Activated CD8-positive, alpha-beta T cell treated with anti-CD3 and anti-CD28 coated beads for 36 hours (primary cell): ENCODE results near the gene SARM1. TPM values are rescaled to one million over a fixed set of nuclear protein-coding genes. Genes with fewer than 3 reads are reported as not detected.

ENCODE experiments used
- ATAC-seq: fragments of 200-7000 bp; cut with Tn5 transposase; one replicate; pipeline ENCODE4 v1.10.0; 2021; ENCODE audit warnings: mild to moderate bottlenecking, moderate library complexity
- CTCF ChIA-PET: fragments of 350-600 bp; sonication (Branson Sonifier 250); formaldehyde crosslinking; loops from one replicate; lab custom pipeline; 2021; ENCODE audit warnings: antibody characterized with exemption; lab: Charles Lee
- POLR2A ChIA-PET: fragments of 350-600 bp; sonication (Branson Sonifier 250); formaldehyde crosslinking; loops from one replicate; lab custom pipeline; 2021; ENCODE audit warnings: antibody characterized with exemption; lab: Charles Lee
- DNase-seq: peaks from one replicate; pipeline ENCODE4 v3.0.0-alpha.2; 2020
- H3K27ac Mint-ChIP-seq: one replicate; pipeline ENCODE4 v1.8.0; 2021; ENCODE audit warnings: mild to moderate bottlenecking, mixed read lengths
- H3K27me3 Mint-ChIP-seq: one replicate; pipeline ENCODE4 v1.8.0; 2021; ENCODE audit warnings: mixed read lengths
- H3K36me3 Mint-ChIP-seq: one replicate; pipeline ENCODE4 v1.8.0; 2021; ENCODE audit warnings: low read depth, mixed read lengths
- H3K4me1 Mint-ChIP-seq: one replicate; pipeline ENCODE4 v1.8.0; 2021; ENCODE audit warnings: low read depth, mixed read lengths
- H3K4me3 Mint-ChIP-seq: one replicate; pipeline ENCODE4 v1.8.0; 2021; ENCODE audit warnings: mild to moderate bottlenecking, moderate library complexity, mixed read lengths
- H3K9me3 Mint-ChIP-seq: one replicate; pipeline ENCODE4 v1.8.0; 2021; ENCODE audit warnings: mixed read lengths
- CTCF ChIP-seq: fragments of 200-600 bp; IDR thresholded peaks from one replicate; pipeline ENCODE4 v1.8.0; 2022; ENCODE audit warnings: antibody characterized with exemption, mild to moderate bottlenecking
- intact Hi-C: fragments of 100-400 bp; cut with micrococcal nuclease; formaldehyde crosslinking; loops from one replicate; pipeline ENCODE4 v1.10.0; 2022
- total RNA-seq, 2 experiments: library from RNA; stranded (reverse); gene quantifications; one replicate each; pipeline ENCODE4 v1.2.3, GENCODE V29; 2021

Gene SARM1
- total RNA-seq, 2 experiments from 2014 or later = 16.7 to 19.8 TPM

- no peak for DNase-seq
- H3K4me3 Mint-ChIP-seq = no peak overlapping the region
- no peak for ATAC-seq
- no peaks in the 10 kb centered on the region for H3K27me3 Mint-ChIP-seq
- no peak overlapping the region for H3K27ac Mint-ChIP-seq
- intact Hi-C loops = no loop called here
- CTCF ChIA-PET = interaction anchor here (0.9 kb wide), 1 partner anchor 81 kb away, joined by 3 read pairs; no protein-coding TSS in a partner anchor
- H3K36me3 Mint-ChIP-seq = peaks cover 11% of the 10 kb centered on the region
- POLR2A ChIA-PET = interaction anchor here (1.5 to 5.8 kb wide), 2 partner anchors 13 to 14 kb away, joined by 3 to 51 read pairs; partner anchors contain the start of gene TMEM97
- no peaks in the 10 kb centered on the region for H3K9me3 Mint-ChIP-seq
- H3K4me1 Mint-ChIP-seq = peaks cover 27% of the 10 kb centered on the region
- TF ChIP-seq CTCF = no peak
Observed at GRCh38 chr17:28331891-28332420, 39.5 kb upstream of the SARM1 start.

GRCh38 chr17:28333083-28333746 lies 38.3 kb upstream of the SARM1 start:
- Mint-ChIP-seq H3K4me3 (peak overlapping the region; percentile 84), H3K9me3 (no peaks in the 10 kb centered on the region), H3K36me3 (peaks cover 8% of the 10 kb centered on the region), H3K27me3 (no peaks in the 10 kb centered on the region), H3K27ac (no peak overlapping the region), H3K4me1 (peaks cover 24% of the 10 kb centered on the region)
- ChIA-PET POLR2A (interaction anchor here (3.6 to 5.8 kb wide), 2 partner anchors 14 kb away, joined by 29 to 51 read pairs; partner anchors contain the start of gene TMEM97), CTCF (interaction anchor here (1.4 to 2.7 kb wide), 2 partner anchors 13 to 439 kb away, joined by 4 to 12 read pairs; partner anchors contain the start of gene TMEM97)
- ATAC-seq (no peak), DNase-seq (no peak)
- intact Hi-C loops = no loop called here
- TF ChIP-seq CTCF = no peak

GRCh38 chr17:28334171-28334570 lies 37.3 kb upstream of the SARM1 start:
- ChIA-PET CTCF (interaction anchor here (2.7 kb wide), 1 partner anchor 14 kb away, joined by 12 read pairs; the partner anchor contains the start of gene TMEM97), POLR2A (interaction anchor here (1.9 to 3.6 kb wide), 3 partner anchors 8 to 23 kb away, joined by 11 to 29 read pairs (median 22); partner anchors contain the start of genes POLDIP2 and TMEM97)
- intact Hi-C loops = no loop called here
- Mint-ChIP-seq H3K4me3 (peak overlapping the region; percentile 84), H3K27ac (peak overlapping the region; percentile 73), H3K4me1 (peaks cover 29% of the 10 kb centered on the region), H3K27me3 (no peaks in the 10 kb centered on the region), H3K9me3 (no peaks in the 10 kb centered on the region), H3K36me3 (peaks cover under 1% of the 10 kb centered on the region)
- DNase-seq = no peak
- no peak for ATAC-seq
- TF ChIP-seq CTCF = no peak

- H3K9me3 Mint-ChIP-seq = no peaks in the 10 kb centered on the region
- H3K36me3 Mint-ChIP-seq = no peaks in the 10 kb centered on the region
- peak; percentile 28 for DNase-seq
- H3K27me3 Mint-ChIP-seq = no peaks in the 10 kb centered on the region
- ATAC-seq = no peak
- intact Hi-C loops = no loop called here
- H3K27ac Mint-ChIP-seq = peak overlapping the region; percentile 73
- peak overlapping the region; percentile 84 for H3K4me3 Mint-ChIP-seq
- TF ChIP-seq CTCF = no peak
- peaks cover 29% of the 10 kb centered on the region for H3K4me1 Mint-ChIP-seq
- ChIA-PET POLR2A (interaction anchor here (0.8 to 3.6 kb wide), 6 partner anchors 9 to 30 kb away, joined by 3 to 29 read pairs (median 8); partner anchors contain the start of genes POLDIP2, SEBOX and TMEM97), CTCF (interaction anchor here (1.1 to 2.7 kb wide), 7 partner anchors 9 to 83 kb away, joined by 3 to 19 read pairs (median 8); partner anchors contain the start of genes POLDIP2 and TMEM97)
Observed at GRCh38 chr17:28334666-28335200, 36.8 kb upstream of the SARM1 start.
